ENCODE results near the gene KRT86. TPM values are rescaled to one million over a fixed set of nuclear protein-coding genes. Genes with fewer than 3 reads are reported as not detected.

The KRT86 gene
- total and polyA plus RNA-seq, 9 of the 15 experiments (the other 6 are each of a cell fraction or from before 2014, with no cell fraction given): not detected

- Histone ChIP-seq H2AFZ (ENCODE audit: low read depth, low read length) (no peak overlapping the region), H3K9me3 (replicated peaks; ENCODE audit: control insufficient read depth, insufficient read depth, low read depth, low read length) (no peaks in the 10 kb centered on the region), H3K79me2 (ENCODE audit: control insufficient read depth, insufficient read depth, low read length) (no peaks in the 10 kb centered on the region), H3K36me3 (ENCODE audit: control insufficient read depth, insufficient read depth, low read length) (no peaks in the 10 kb centered on the region), H3K4me1 (replicated peaks in 1 of 2; ENCODE audit: control insufficient read depth in 2 of 2, insufficient read depth in 2 of 2, low read length in 2 of 2) (peaks cover 0 to 5% of the 10 kb centered on the region in 2 experiments; a peak in 1 of 5 replicates), H3K4me2 (ENCODE audit: insufficient read depth, low read length) (no peak overlapping the region), H3K27ac (ENCODE audit: extremely low read depth, low read depth, low read length) (no peak overlapping the region), H3K4me3 (no peak overlapping the region), H3K27me3 (ENCODE audit: control insufficient read depth in 2 of 2, insufficient read depth in 2 of 2, low read length in 2 of 2) (peaks cover 16 to 43% of the 10 kb centered on the region in 2 experiments), H3K9me1 (ENCODE audit: control insufficient read depth, insufficient read depth, low read length) (no peaks in the 10 kb centered on the region), H4K20me1 (replicated peaks; ENCODE audit: control insufficient read depth, insufficient read depth, low read length) (no peaks in the 10 kb centered on the region), H3K9ac (ENCODE audit: insufficient read depth in 1 of 2, low read depth in 2 of 2, low read length in 2 of 2) (no peak overlapping the region)
- intact Hi-C loops (cut with micrococcal nuclease): no loop called here
- FAIRE-seq (no peak), ATAC-seq (no peak), DNase-seq (ENCODE audit: extremely low read depth in 1 of 4, low spot score in 3 of 4) (no peak)
- in situ Hi-C loops (cut with MboI): no loop called here
- ChIA-PET POLR2A (no interaction called here), CTCF (ENCODE audit: low intra/inter-chr PET ratio) (no interaction called here)
- TF ChIP-seq ZBTB49 (CRISPR knock-in tag; IDR thresholded peaks at IDR 0.05; ENCODE audit: borderline replicate concordance) (no peak), BCOR (IDR thresholded peaks at IDR 0.05) (no peak), PYGO2 (tag; IDR thresholded peaks at IDR 0.05) (no peak)
- BruUV-seq (replicated peaks): no TSS peak
- 0% methylated on average over 1 of the region's 1 CpG for WGBS (ENCODE audit: insufficient coverage, low coverage, missing lambda C conversion rate)
Observed at GRCh38 chr12:52261208-52261484, 13.3 kb upstream of the KRT86 start.

GRCh38 chr12:52262286-52262685 is 12.2 kb upstream of the KRT86 start:
- no peak for FAIRE-seq
- POLR2A ChIA-PET: no interaction called here
- H3K9me3 ChIP-seq (replicated peaks; ENCODE audit: control insufficient read depth, insufficient read depth, low read depth, low read length): no peaks in the 10 kb centered on the region
- no peaks in the 10 kb centered on the region for H4K20me1 ChIP-seq (replicated peaks; ENCODE audit: control insufficient read depth, insufficient read depth, low read length)
- in situ Hi-C loops (cut with MboI) (no loop called here), intact Hi-C loops (cut with micrococcal nuclease) (no loop called here)
- no TSS peak for BruUV-seq (replicated peaks)
- ATAC-seq: no peak
- no peak overlapping the region for H3K4me3 ChIP-seq
- CTCF ChIA-PET (ENCODE audit: low intra/inter-chr PET ratio): no interaction called here
- no peaks in the 10 kb centered on the region for H3K9me1 ChIP-seq (ENCODE audit: control insufficient read depth, insufficient read depth, low read length)
- WGBS (ENCODE audit: insufficient coverage, low coverage, missing lambda C conversion rate): 0% methylated on average over 3 of the region's 3 CpGs
- no peaks in the 10 kb centered on the region for H3K79me2 ChIP-seq (ENCODE audit: control insufficient read depth, insufficient read depth, low read length)
- H2AFZ ChIP-seq (ENCODE audit: low read depth, low read length): no peak overlapping the region
- no peak overlapping the region for H3K27ac ChIP-seq (ENCODE audit: extremely low read depth, low read depth, low read length)
- H3K4me1 ChIP-seq (replicated peaks in 1 of 2; ENCODE audit: control insufficient read depth in 2 of 2, insufficient read depth in 2 of 2, low read length in 2 of 2): peaks cover 0 to 5% of the 10 kb centered on the region in 2 experiments; a peak in 1 of 5 replicates
- no peak overlapping the region for H3K9ac ChIP-seq (ENCODE audit: insufficient read depth in 1 of 2, low read depth in 2 of 2, low read length in 2 of 2)
- no peaks in the 10 kb centered on the region for H3K36me3 ChIP-seq (ENCODE audit: control insufficient read depth, insufficient read depth, low read length)
- peaks cover 12 to 43% of the 10 kb centered on the region in 2 experiments for H3K27me3 ChIP-seq (ENCODE audit: control insufficient read depth in 2 of 2, insufficient read depth in 2 of 2, low read length in 2 of 2)
- DNase-seq (ENCODE audit: extremely low read depth in 1 of 4, low spot score in 3 of 4): no peak
- H3K4me2 ChIP-seq (ENCODE audit: insufficient read depth, low read length): no peak overlapping the region
- TF ChIP-seq CEBPZ (IDR thresholded peaks at IDR 0.05; ENCODE audit: borderline replicate concordance, low read depth, low read length) (no peak), LEF1 (IDR thresholded peaks at IDR 0.05) (no peak), TRIM24 (IDR thresholded peaks at IDR 0.05) (no peak), ZNF586 (CRISPR knock-in tag; conservative IDR thresholded peaks at IDR 0.05) (no peak), NONO (IDR thresholded peaks at IDR 0.05; ENCODE audit: low read depth in 2 of 2, low read length in 1 of 2) (no peak), ZNF717 (CRISPR knock-in tag; IDR thresholded peaks at IDR 0.05) (no peak)
